ENCODE results near the gene ACOT12.
A peak's percentile ranks its signal among the peaks of the same experiment; 100 is the strongest.
"Not testable (repeated sequence)": the region's sequence is repeated elsewhere in the genome, so short reads cannot be mapped to it uniquely, and the experiment has no call there.

Gene ACOT12

DNA sequence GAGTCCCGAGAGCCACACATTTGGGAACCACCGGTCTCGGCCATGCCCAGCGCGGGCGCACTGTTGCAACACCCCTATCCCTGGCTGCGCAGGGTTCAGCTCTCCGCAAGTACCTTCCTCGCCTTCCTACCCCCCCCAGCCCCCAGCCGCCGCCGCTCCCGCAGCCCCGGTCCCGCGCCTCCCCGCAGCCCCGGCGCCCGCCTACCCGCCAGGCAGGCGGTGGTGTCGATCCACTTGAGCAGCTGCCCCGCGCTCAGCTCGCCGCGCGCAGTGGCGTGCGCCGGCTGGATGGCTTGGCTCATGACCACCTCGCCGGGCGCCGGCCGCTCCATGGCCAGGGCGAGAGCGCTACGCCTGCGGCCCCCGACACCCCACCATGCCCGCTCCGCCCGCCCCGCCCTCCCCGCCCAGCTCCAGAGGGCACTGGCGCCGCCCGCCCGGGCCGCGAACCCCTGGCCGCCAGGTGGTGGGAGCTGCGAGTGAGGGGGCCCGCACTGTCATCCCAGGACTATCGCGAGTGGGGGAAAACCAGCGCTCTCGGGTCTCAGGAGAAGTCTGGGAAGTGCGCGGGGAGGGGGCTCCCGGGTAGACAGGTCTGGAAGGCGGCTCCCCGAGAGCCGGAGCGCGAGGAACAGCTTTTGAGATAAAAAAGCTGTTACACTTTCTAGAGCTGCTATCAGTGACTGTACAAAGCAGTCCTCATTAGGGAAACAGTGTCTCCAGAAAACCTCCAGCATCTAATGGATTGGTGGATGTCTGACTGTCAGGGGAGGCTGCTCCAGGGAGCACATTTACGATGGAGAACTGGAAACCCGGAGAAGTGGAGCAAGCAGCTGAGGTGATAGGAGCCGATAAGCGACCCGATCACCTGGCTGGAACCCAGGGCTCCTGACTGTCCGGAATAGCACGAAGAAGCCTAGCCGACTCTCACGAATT lies at the start of gene ACOT12:
Gene ACOT12 (minus strand): TSS at position 352 of the 936 bp plus-strand sequence. CDS start 20 bp downstream, at position 332.
- peak; percentile 39 for DNase-seq

DNA sequence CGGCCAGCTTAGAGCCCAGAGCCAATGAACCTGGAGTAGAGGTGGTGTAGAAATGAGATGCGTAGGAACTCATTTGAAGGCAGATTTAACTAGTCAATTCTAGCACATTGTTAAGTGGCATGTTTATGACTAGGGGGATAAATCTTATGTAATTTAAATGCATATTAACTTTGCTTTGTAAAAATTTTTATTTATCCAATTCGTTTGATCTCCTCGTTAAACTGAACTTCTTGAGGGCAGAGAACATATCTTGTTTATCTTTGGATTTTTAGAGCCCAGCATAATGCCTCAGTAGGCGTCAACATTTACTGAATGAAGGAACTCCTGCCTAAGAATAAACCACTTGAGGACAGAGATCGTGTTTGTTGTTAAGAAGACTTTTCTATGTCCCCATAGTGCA lies 41.1 kb upstream of the ACOT12 start:
- no peak for DNase-seq

DNA sequence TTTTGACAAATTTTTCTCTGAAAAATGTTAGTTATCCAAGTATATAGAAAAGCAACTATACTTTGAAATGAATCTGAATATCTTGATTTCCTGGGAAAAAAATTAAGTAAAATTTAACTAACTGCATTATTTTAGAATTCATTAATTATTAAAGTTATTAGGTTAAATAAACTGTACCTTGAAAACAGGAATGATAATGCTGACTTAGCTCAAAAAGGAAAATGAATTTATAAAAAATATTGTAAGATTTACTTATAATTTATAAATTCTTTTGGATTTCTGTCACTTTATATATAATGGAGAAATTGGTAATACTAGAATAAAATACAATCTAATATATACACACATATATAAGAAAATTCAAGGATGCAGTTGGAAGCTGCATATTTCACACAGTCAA lies 36.1 kb upstream of the ACOT12 start:
- DNase-seq = no peak

DNA sequence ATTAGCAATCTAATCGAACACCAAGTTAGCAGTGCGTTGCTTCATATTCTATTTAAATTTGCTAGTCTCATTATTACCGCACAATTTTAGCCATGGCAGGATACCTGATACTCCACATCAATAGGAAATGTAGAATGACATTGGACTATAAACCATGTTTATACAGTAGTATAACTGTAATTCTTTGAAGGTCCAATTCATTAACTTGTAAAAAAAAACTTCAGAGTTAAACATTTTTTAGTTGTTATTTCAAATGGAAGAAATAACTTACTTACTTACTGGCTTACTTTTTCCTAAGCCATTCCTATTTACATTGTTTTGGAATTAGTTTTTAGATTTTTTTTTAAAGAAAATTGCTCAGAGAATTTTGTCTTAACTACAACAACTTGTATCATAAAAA lies 35.4 kb upstream of the ACOT12 start:
- no peak for DNase-seq

- peak; percentile 7 for DNase-seq
These were observed 34.9 kb upstream of the ACOT12 start for GRCh38 chr5:81428861-81429260.

DNA sequence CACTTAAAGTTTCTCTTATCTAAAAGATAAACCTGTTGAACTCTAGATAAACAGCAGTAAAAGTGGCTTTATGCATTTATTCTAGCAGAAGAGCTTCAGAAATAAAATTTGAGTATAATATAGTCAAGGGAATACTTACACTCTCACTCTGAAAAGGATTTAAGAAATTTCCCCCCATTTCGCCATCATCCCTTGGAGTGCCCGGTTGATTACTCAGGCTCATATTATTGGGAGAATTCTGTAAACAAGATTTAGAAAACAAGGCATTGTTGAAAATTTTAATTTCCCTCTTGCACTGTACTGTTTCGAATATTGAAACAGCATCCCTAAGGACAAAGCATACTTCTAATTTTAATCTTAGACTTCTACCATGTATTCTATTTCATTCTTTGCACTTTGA lies 34.5 kb upstream of the ACOT12 start:
- DNase-seq = no peak

- DNase-seq = no peak
These were observed 33.6 kb upstream of the ACOT12 start for GRCh38 chr5:81427566-81427965.

DNA sequence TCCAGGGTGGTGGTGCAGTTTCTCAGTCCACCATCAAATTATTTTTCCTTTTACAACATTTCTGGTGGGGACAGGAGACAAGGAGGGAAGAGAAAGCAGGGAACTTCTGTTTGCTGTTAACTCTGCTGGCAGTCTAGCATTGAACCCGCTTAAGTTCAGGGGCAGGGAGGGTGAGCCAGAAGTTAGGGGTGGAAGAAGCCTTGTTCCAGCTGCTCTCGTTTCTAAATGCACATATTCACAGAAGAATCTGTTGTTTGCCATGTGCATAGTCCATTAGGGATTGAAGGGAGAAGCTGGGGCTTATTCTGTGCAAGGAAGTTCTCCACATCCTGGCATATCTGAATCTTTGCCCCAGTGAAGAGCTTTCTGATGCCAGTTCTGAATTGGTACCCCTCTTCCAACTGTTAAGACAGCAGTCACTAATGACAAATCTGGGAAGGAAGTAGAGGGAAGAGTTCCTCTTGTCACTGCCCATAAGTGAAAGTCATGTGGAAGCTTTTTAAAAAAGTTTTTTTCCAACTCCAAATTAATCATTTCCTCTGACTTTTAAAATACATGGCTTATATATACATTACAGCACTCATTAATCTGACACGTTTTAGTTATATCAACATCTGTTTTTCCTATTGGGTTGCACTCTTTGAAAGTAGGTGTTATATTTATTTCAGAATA lies 32.6 kb upstream of the ACOT12 start:
- no peak for DNase-seq

- DNase-seq = peak; percentile 87
These were observed 31.6 kb upstream of the ACOT12 start for GRCh38 chr5:81425569-81425968.

DNA sequence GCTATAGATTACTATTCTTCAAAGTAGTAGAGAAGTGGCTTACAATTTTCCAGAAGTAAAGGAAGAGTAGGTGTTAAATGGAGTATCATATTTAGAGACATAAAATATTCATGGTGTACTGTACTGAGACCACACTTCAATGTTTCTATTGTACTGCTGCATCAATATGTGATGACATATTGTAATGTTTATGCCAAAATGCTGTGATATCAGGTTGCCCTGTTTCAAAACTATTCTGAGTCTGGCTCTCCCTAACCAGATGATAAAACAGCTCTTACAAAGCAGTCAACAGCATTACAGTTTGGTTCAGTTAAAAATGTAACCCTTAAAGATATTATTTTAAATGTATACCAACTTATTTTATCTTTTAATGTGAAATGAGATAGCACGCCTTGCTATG lies 30.8 kb upstream of the ACOT12 start:
- no peak for DNase-seq

- no peak for DNase-seq
These were observed 28.7 kb upstream of the ACOT12 start for GRCh38 chr5:81422671-81423070.

- DNase-seq = peak; percentile 88
These were observed 26.2 kb upstream of the ACOT12 start for GRCh38 chr5:81420039-81420667.

- no peak for DNase-seq
These were observed 24.7 kb upstream of the ACOT12 start for GRCh38 chr5:81418606-81419005.

DNA sequence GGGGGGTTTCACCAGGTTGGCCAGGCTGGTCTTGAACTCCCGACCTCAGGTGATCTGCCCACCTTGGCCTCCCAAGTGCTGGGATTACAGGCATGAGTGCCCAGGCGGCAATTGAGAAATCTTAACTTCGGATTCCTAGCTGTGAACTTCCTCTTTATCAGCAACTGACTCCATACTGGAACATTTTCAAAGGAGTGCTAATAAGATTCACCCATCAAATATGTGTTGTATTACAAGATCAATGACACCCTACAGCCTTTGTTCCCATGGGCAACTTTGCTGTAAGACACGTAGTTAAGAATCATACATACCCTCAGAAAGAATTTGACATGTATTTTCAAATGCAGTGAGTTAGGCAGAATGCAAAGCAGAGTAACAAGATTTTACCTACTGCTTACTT lies 23.1 kb upstream of the ACOT12 start:
- no peak for DNase-seq

DNA sequence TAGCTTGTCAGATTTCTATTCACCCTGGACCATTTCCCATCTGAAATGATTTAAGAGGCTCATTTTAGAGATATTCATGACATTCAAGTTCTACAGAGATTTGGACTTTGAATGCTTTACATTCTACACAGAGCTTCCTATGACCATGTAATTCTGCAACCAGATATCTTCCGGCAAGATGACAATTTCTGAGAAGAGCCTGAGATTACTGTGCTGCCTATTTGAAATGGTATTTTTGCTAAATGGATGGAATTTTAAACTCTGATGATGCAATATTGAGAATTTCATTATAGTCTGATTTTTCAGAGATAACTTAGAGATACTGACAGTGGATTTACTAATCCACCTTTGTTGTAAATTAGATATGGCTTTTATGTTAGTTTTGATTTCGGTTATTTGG lies 16.0 kb upstream of the ACOT12 start:
- DNase-seq = no peak

DNA sequence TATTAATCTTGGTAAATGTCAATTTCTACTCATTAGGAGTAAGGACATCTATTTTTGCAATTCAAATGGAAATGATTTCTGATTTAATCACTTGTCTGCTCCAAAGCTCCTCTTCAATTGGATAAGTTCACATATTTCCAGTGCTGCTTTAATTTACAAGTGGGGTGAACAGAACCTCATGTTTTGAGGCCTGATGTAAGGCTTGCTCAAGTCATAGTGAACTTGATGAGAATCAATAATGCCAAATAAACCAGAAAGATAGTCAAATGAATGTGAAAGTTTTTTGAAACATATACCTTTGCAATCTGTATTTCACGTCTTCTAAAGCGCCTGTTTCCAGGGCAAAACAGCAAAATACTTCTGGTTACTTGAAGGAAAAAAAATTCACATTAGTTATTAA lies 15.4 kb upstream of the ACOT12 start:
- DNase-seq = no peak

DNA sequence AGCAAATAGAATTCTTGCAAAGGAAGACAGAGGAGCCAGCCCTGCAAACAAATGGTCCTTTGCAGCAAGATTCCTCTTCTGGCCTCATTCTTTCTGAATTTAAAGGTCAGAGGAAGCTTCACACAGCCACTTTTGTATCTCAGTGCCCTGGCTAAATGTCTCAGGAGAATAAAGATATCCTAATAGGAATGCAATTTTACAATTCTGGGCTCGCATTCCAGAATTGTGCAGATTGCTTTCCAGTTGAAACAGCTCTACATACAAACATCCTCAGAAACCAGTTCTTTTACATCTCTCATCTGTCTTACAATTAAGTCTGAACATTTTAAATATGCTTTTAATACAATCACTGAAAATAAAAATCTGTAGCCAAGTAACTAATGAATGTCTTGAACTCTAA lies 14.6 kb upstream of the ACOT12 start:
- no peak for DNase-seq

DNA sequence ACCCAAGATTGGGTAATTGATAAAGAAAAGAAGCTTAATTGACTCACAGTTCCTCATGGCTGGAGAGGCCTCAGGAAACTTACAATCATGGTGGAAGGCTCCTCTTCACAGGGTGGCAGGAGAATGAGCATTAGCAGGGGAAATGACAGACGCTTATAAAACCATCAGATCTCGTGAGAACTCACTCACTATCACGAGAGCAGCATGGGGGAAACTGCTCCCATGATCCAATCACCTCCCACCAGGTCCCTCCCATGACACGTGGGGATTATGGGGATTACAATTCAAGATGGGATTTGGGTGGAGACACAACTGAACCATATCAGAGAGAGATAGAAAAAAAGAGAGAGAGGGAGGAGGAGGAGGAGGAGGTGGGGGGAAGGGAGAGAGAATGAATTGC lies 13.9 kb upstream of the ACOT12 start:
- DNase-seq = not testable (repeated sequence)

- DNase-seq = no peak
These were observed 11.4 kb upstream of the ACOT12 start for GRCh38 chr5:81405126-81405891.

DNA sequence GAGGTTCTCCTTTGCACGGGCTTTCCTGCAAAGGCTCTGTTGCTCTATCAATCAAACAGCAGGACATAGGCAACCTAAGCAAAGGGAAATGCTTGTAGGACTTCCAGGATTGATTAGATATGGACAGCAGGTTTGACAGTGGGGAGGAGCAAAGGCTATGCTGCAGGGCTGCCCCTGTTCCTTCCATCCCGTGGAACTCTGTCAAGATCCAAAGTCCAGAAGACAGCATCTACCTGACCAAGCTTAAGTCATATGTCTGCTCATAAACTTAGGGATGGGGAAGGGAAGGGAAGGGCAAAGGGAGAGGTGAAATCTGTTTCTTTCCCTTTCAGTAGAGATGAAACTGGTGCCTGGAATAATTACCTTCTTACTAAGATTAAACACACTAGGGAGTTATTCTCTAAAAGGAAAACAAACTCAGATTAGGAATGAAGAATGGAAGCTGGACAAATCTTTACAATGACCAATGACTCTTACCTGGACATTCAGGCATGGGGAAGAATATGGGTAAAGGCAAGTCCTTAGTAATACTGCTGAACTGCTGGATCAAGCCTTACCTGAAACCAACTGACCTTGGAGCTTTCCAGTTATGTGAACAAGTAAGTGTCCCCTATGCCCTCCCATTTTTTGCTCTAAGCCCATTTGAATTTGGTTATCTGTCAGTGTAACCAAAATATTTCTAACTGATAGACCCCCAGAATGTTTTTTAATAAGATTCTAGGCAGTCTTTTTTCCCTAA lies 8.4 kb upstream of the ACOT12 start:
- no peak for DNase-seq

- no peak for DNase-seq
These were observed 7.3 kb upstream of the ACOT12 start for GRCh38 chr5:81401266-81401665.

- DNase-seq = peak; percentile 62
These were observed 6.4 kb upstream of the ACOT12 start for GRCh38 chr5:81400375-81400774.

All from hematopoietic multipotent progenitor cell treated with erythropoietin and hydrocortisone succinate and interleukin-3 and kit ligand, for 4 days (in vitro differentiated cells).